GM19043 (cell line): Measurements from ENCODE around the gene GPSM1.

ENCODE experiments used
- ATAC-seq: cut with Tn5 transposase; IDR thresholded peaks from one replicate; pipeline ENCODE4 v1.9.1; 2021; ENCODE audit warnings: low read depth; ENCODE audit not compliant: unreplicated experiment

GPSM1 gene

GRCh38 chr9:136329636-136330405 lies 2.5 kb downstream of the GPSM1 start:
- no peak for ATAC-seq

GRCh38 chr9:136330406-136330990 lies 3.2 kb downstream of the GPSM1 start:
- no peak for ATAC-seq

DNA sequence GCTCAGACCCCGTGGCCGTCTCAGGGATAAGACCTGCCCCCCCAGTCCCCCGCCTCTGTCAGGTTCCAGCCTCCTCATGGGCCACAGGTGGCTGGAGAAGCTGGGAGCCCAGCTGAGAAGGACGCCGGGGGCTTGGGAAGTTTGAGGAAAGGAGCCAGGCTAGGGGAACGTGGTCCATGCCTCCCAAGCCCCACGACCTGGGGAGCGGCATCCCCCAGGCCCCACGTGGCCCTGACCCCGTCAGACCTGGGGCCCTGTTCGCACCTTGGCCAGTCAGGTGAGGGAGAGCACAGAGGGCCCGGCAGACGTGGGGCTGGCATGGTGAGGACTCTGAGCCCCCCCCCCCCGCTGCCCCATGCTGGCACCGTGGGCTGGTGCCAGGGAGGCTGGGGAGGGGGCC lies 3.7 kb downstream of the GPSM1 start:
- ATAC-seq = no peak

DNA sequence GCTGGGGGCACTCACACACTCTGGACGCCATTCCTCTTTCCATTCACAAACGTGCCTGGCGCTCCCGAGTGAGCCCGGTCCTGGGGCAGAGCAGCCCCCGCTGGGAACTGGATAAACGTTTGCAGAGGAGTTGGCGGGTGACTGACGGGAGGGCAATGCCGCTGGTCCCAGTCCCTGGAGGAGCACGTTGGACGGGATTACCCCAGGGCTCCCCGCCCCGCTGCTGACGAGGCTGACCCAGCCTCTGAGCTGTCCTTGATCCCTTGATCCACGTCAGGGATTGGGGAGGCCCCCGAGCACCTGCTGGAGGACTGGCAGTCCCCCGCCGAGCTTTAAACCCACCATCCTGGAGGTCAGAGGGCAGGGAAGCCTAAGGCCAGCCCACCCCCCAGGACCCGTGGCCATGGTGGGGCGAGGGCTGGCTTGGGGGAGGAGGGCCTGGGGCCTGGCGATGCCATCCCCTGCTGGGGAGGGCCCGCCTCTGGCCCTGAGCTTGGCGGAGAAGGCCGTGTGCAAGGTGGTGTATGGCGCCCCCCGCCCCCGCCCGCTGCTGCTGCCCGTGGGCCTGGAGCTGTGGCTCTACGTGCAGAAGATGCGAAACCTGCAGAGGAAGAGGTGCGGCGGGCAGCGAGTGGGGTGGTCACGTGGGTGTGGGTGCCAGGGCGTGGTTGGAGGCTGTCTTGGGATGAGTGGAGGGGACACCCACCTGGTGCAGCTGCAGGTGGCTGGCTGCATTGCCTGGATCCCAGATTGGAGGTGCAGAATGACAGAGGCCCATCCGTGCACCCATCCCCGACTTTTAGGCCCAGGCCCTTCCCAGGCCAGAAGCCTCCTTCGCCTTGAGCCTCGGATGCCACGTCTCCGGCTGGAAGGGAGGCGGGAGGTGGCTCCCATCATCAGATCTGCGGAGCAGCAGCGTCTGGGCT lies 4.5 kb downstream of the GPSM1 start:
- ATAC-seq = no peak

DNA sequence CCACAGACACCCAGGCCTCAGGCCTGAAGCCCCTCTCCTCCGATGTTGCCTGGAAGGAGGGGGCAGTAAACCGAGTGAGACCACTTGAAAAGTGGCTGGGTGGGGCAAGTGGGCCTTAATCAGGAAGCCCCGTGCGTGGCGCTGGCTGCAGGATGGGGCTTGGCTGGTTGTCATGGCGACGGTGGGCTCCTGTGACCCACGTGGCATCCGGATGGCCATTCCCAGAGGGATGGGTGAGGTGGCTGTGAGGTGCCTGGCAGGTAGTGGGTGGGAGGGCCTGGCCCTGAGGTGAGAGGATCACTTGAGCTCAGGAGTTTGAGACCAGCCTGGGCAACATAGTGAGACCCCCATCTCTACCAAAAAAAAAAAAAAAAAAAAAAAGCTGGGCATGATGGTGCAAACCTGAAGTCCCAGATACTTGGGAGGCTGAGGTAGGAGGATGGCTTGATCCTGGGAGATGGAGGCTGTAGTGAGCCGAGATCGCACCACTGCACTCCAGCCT lies 5.2 kb downstream of the GPSM1 start:
- no peak for ATAC-seq

GRCh38 chr9:136333045-136333444 lies 5.7 kb downstream of the GPSM1 start:
- ATAC-seq = no peak

- ATAC-seq = no peak
Measured at GRCh38 chr9:136333486-136333885, 6.1 kb downstream of the GPSM1 start.

DNA sequence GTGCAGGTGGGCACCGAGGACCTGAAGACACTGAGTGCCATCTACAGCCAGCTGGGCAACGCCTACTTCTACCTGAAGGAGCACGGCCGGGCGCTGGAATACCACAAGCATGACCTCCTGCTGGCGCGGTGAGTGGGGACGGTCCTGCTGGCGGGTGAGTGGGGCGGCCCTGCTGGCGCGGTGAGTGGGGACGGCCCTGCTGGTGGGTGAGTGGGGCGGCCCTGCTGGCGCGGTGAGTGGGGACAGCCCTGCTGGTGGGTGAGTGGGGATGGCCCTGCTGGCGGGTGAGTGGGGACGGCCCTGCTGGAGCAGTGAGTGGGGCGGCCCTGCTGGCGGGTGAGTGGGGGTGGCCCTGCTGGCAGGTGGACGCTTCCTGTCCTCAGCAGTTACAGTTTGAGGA lies 7.2 kb downstream of the GPSM1 start:
- no peak for ATAC-seq

- no peak for ATAC-seq
Measured at GRCh38 chr9:136335296-136336155, 8.2 kb downstream of the GPSM1 start.

- no peak for ATAC-seq
Measured at GRCh38 chr9:136336156-136336870, 9.0 kb downstream of the GPSM1 start.

DNA sequence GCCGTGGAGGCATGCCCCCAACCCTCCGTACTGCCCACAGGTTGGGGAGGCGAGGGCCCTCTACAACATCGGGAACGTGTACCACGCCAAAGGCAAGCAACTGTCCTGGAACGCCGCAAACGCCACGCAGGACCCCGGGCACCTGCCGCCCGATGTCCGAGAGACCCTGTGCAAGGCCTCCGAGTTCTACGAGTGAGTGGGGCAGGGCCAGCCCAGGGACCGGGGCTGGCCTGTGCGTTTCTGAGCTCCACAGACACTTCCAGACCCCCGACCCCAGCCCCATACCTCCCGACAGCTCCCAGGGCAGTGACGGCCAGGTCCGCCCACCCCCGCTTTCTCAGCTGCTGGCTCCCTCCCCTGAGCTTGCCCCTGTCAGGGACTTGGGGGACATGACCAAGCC lies 9.5 kb downstream of the GPSM1 start:
- no peak for ATAC-seq

DNA sequence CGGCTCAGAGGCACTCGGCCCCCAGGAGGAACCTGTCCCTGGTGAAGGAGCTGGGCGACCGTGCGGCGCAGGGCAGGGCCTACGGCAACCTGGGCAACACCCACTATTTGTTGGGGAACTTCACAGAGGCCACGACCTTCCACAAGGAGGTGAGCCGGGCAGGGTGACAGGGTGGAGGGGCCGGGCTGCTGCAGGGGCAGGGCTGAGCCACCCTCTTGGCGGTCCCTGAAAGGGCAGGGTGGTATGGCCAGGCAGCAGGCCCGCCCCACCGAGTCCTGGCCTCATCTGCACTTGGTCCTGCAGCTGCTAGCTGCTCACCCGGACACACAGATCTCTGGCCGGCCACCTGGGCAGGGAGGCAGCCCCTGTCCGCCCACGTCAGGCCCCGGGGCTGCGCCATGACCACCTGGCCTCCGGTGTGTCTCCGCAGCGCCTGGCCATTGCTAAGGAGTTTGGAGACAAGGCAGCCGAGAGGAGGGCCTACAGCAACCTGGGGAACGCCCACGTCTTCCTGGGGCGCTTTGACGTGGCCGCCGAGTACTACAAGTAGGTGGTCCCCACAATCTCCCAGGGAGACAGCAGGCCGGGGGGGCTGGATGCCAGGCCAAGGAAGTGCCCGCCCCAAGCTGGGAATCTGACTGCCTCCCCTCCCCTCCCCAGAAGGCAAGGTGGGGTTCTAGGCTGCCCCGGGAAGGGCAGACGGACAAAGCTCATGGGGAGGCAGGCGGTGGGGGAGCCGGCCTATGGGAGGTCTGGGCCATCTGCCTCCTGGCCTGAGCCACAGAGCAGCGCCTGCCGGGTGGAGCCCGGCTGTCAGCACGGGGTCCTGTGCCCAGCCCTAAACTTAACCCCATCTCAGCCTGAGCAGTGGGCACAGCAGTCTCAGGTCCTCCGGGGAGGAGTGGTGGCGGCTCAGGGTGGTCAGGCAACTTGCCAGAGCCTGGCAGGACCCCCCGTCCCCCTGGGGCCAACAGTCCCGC lies 10.4 kb downstream of the GPSM1 start:
- ATAC-seq = no peak

DNA sequence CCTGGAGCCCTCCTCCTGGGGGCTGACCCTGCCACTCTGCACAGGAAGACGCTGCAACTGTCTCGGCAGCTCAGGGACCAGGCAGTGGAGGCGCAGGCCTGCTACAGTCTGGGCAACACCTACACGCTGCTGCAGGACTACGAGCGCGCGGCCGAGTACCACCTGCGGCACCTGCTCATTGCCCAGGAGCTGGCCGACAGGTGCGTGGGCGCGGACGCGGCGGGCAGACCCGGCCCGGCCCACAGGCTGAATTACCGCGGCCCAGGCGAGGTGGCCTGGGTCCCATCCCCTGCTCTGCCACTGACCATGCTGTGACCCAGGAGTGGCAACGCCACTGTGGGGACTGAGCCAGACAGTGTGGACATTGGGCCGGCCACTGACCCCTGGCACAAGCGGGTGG lies 11.2 kb downstream of the GPSM1 start:
- no peak for ATAC-seq

GRCh38 chr9:136339173-136339957 lies 12.0 kb downstream of the GPSM1 start:
- no peak for ATAC-seq

DNA sequence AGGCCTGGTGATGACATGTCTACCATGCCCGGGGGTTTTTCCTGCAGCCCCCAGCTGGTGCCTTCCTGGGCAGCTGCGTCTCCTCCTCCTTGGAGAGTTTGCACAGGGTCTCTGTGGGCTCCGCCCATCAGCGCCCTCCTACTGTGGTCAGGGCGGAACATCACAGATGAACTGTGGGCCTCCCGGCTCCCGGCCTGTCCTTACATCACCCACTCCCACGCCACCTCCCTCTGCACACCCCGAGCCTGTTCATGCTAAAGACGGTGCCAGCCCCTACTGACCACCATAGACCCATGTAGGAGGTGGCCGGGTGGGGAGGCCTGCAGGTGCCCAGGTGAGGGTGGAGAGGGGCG lies 12.6 kb downstream of the GPSM1 start:
- no peak for ATAC-seq

DNA sequence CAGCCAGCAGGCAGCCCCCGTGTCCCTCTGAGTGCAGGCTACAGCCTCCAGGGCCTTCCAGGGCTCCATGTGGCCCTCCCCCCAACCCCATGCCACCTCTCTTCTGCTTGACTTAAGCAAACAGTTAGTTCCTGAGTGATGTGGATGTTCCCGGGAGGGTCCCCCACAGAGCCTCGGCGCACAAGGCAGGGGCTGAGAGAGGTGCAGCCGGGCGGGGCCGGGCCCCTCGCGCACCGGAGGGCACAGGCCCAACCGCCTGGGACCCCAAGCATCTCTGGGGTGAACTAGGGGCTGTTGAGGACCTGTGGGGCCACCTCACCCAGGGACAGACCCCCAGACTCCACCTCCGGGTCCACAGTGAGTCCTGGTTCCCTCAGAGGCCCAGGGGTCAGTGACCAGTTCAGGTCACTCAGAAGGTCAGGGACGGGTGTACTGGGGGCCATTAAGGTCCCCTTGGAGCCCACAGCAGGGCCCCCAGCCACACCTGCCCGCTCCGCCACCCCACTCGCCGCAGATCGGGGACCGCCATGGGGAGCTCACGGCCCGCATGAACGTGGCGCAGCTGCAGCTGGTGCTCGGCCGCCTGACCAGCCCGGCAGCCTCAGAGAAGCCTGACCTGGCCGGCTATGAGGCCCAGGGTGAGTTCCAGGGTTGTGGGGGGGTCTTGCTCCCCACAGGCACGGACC lies 13.2 kb downstream of the GPSM1 start:
- no peak for ATAC-seq

DNA sequence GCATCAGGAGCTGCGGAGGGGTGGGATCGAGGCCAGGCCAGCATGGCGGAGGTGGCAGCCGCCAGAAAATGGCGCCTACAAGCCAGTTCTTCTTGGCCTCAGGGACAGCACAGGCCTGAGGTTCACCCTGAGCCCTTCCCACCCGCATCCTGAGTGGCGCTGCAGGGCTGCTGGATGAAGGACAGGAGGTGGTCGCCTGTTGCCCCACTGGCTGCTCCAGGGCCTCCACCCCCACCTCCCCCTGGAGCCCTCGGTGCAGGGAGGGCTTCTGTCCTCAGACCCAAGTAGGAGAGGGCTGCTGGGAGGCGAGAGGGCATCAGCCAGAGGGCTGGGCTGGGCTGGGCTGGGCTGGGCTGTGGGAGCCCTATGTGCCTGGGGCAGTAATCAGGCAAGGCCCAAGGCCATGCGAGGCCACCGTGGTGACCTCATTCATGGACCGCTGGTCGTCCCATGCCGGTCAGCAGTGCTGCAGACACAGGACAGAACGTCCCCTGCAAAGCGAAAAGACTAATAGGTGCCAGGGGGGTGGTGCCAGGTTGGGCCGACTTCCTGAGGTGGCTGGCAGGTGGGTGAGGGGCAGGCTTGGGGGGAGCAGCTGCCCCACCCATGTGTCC lies 13.8 kb downstream of the GPSM1 start:
- ATAC-seq = no peak
